WI38 (cell line): Measurements from ENCODE around the gene VTI1A.

Experiments
- H3K4me3 ChIP-seq: 2 replicates; pipeline ENCODE4 v1.5.1; 2011; ENCODE audit warnings: low read depth, mild to moderate bottlenecking, control low read depth, low read length
- CTCF ChIP-seq: IDR thresholded peaks from 2 replicates; pipeline ENCODE4 v1.5.1; 2012; ENCODE audit warnings: low read depth, mild to moderate bottlenecking, control low read depth, low read length

VTI1A gene

DNA sequence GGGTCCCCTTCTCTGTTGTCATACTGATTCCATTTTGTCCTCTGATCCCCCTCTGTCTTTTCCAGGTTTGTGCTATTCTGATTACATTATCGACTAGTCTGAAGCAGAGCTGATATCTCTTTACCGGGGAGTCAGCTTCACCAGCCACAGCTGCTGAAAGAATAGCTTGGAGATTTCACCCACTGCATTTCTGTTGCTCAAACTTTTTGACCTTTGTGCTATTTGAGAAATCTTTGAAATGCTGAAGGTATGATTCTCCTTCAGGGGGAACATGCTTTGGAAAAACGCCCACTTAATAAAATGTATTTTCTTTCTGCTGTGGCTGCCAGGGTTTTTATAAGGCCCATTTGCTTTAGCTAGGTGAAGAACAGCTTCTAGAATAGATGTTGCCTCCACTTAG, 305.3 kb downstream of the VTI1A start:
- no peak for TF ChIP-seq CTCF
- H3K4me3 ChIP-seq = no peak overlapping the region

DNA sequence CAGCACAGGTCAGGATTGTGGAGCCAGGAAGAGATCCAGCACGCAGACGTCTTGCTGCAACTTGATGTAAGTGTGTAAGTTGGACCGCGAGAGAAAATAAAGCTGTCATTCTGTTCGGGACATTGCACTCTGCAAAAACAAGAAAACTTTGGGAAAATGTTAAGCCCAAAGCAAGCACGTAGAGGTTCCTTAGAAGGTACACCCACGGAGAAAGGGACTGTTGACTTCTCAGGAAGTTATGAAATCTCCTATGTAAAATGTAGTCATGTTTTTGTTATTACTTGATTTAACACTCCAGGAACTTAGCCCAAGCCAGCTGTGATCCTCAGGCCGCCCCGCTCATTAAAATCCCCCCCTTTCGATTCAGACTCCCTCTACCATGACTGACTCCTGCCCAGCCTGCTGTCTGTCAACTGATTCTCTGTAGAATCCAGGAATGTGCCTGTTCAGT, 307.0 kb downstream of the VTI1A start:
- no peak overlapping the region for H3K4me3 ChIP-seq
- no peak for TF ChIP-seq CTCF

DNA sequence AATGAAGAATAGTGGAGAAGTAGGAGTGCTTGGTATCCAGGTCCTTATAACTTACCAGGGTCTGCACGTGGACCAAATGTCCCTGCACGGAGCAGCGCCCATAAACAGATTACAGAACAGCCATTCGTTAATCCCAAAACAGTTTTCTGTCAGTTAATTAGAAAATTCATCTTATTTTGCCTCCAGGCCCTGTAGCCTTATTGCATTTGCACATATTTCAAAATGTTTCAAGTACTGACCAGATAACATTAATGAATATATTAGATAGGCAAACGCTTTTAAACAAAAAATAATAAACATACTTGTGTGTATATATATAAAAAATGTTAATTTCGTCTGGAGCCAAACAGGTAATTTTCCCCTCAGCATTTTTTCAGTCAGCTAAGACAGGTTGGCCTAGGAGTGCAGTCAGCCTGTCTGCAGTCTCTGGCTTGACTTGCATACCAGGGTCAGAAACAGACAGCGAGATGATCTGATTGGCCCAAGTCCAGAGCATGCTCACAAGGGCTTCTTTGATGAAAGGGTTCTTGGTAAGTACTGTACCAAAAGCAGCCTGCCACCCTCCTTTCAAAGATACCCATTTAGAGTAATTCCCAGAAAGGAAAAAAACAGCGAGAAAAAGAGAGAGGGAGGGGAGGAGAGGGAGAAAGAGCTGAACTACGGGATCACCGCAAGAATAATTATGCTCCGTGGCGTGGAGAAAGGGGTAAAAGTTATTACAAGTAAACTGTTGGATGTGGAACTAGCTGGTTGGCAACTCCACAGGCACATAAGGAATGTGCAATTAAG, 308.6 kb downstream of the VTI1A start:
- no peak overlapping the region for H3K4me3 ChIP-seq
- TF ChIP-seq CTCF = no peak

DNA sequence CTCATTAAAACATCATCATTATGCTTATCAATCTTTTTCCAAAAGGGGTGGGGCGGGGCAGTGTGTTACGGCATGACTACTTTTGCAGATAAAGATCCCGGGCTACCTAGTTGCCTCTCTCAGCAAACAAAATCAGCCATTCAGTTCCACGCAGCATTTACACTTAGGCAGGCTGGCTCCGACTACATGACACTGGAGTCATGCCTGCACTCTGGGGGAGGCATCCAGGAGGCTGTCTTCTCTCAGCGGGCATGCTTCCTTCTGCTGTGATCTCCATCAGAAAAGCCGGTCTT, 309.2 kb downstream of the VTI1A start:
- TF ChIP-seq CTCF = no peak
- no peak overlapping the region for H3K4me3 ChIP-seq

- TF ChIP-seq CTCF = no peak
These were observed 311.9 kb downstream of the VTI1A start for GRCh38 chr10:112758961-112759360.

DNA sequence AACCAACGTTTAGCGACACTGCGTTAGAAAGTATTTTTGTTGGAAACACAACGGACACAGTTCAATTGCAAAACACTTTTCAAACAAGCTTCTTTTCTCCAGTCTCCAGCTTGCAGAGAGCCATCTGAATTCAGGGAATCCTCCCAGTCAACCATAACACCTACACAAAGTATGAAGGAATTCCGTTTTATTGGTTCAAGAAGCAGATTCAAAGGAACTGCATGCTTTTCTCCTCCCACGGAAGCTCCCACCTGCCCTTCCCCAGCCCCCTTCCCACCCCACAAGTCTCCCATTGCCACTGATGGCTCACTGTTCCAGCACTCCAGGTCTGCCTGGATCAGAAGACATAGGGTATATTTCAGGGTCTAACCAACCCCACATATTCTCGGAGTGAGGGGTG, 312.5 kb downstream of the VTI1A start:
- no peak for TF ChIP-seq CTCF
- no peak overlapping the region for H3K4me3 ChIP-seq

More at GRCh38 chr10:112758961-112759360, 311.9 kb downstream of the VTI1A start:
- H3K4me3 ChIP-seq = no peak overlapping the region

DNA sequence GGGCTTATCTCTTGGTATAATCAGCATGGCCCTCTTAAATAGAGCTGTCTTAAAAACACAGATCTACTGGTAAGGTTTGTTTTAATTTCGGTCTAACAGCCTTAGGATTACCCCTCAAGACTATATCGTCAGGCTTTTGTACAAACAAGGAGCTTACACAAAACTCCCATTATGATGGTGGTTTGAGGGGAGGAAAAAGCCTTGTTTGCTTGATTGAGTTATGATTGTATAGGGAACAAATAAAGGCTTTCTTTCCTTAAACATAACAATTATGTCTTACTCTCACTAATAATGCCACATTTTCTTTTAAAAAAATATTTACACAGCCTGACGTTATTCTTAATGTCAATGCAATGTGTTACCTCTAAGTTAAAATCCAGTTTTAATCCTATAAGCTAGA, 314.2 kb downstream of the VTI1A start:
- H3K4me3 ChIP-seq = no peak overlapping the region
- no peak for TF ChIP-seq CTCF
